ENCODE data around the gene C1orf21. TPM values are rescaled to one million over a fixed set of nuclear protein-coding genes. Genes with fewer than 3 reads are reported as not detected.

Gene C1orf21
- total RNA-seq, 1 donor from 2014 or later, result 47.6 TPM

GRCh38 chr1:184416946-184417345 lies 30.1 kb downstream of the C1orf21 start:
- no peak for DNase-seq

- DNase-seq, result no peak
Measured at GRCh38 chr1:184417916-184418315, 31.1 kb downstream of the C1orf21 start.

GRCh38 chr1:184418652-184419349 lies 32.0 kb downstream of the C1orf21 start:
- no peak for DNase-seq

- no peak for DNase-seq
Measured at GRCh38 chr1:184419350-184420161, 32.7 kb downstream of the C1orf21 start.

- DNase-seq, result no peak
Measured at GRCh38 chr1:184422490-184423233, 35.8 kb downstream of the C1orf21 start.

GRCh38 chr1:184423649-184424048 lies 36.8 kb downstream of the C1orf21 start:
- no peak for DNase-seq

- DNase-seq, result no peak
Measured at GRCh38 chr1:184424157-184424556, 37.3 kb downstream of the C1orf21 start.

- DNase-seq, result no peak
Measured at GRCh38 chr1:184424945-184425344, 38.1 kb downstream of the C1orf21 start.

- no peak for DNase-seq
Measured at GRCh38 chr1:184425449-184426277, 38.8 kb downstream of the C1orf21 start.

GRCh38 chr1:184426278-184426674 lies 39.4 kb downstream of the C1orf21 start:
- DNase-seq, result no peak

- no peak for DNase-seq
Measured at GRCh38 chr1:184427722-184428121, 40.9 kb downstream of the C1orf21 start.

GRCh38 chr1:184428604-184429003 lies 41.8 kb downstream of the C1orf21 start:
- DNase-seq, result no peak

GRCh38 chr1:184429335-184429734 lies 42.5 kb downstream of the C1orf21 start:
- no peak for DNase-seq

- no peak for DNase-seq
Measured at GRCh38 chr1:184433956-184434502, 47.2 kb downstream of the C1orf21 start.

GRCh38 chr1:184437291-184437690 lies 50.5 kb downstream of the C1orf21 start:
- DNase-seq, result no peak

- DNase-seq, result no peak
Measured at GRCh38 chr1:184438363-184438762, 51.5 kb downstream of the C1orf21 start.

- DNase-seq, result no peak
Measured at GRCh38 chr1:184442260-184442659, 55.4 kb downstream of the C1orf21 start.

- DNase-seq, result no peak
Measured at GRCh38 chr1:184443201-184443600, 56.4 kb downstream of the C1orf21 start.

- DNase-seq, result no peak
Measured at GRCh38 chr1:184443624-184444023, 56.8 kb downstream of the C1orf21 start.

- DNase-seq, result no peak
Measured at GRCh38 chr1:184445997-184446396, 59.2 kb downstream of the C1orf21 start.

GRCh38 chr1:184447651-184448185 lies 60.9 kb downstream of the C1orf21 start:
- DNase-seq, result no peak

All from tongue (tissue), 2 donors.